EH (cell line): ENCODE data around the gene ZNRF1.

ENCODE experiments used
- DNase-seq: peaks from one replicate; pipeline ENCODE4 v3.0.0-alpha.2; 2015; ENCODE audit warnings: low read depth

Gene ZNRF1

DNA sequence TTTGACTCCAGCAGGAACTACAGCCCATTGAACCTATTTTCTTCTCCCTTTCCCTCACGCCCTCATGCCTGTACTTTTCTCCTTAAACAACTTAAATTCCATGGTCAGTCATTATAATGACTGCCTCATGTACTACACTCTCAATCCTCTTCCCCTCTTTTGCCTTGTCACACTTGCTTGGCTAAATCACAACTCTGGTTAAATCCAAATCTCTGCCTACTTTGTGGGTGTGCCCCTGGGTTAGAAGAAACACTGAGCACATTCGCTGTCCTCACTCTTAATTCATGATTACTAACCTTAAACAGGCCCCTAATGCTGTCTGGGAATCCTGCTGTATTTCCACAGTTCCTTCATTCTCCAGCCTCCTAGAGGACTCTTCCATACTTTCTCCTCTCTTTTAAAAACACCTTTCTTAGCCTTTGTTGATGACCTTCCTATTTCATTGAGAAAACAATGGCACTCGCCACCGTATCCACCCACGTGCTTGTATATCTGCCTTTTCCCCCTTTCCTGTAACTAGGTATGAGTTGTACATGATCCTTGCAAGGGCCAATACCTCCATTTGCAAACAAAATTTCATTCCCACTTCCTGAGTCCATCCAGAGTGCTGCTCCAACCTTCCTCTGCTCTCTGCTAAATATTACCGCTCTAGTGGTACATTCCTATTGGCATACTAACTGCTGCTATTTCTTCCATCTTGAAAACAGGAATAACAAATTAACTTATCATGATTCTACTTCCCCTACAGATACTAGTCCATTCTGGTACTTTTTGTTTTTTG is 28.9 kb downstream of the ZNRF1 start:
- peak; percentile 50 for DNase-seq

DNA sequence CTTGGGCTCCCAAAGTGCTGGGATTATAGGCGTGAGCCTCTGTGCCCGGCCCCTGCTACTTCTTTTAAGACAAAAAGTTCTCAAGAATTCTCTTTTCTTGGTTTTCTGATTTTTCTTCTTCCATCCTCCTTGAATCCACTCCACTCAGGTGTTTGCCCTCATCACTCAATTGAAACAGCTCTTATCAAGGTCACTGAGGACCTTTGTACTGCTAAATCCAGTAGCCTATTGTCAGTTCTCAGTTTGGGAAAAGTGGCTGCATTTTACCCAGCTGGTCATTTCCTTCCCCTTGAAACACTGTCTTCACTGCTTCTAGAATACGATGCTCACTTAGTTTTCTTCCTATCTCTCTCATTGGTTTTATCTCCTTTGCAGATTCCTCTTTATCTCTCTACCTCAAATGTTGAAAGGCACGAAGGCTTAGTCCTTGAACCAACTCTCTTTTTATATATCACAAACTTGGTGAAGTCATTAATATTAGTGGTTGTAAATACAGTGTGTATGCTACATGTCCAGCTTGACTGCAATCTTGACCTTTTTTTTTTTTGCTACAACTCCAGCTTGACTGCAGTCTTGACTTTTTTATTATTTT is 29.8 kb downstream of the ZNRF1 start:
- DNase-seq = no peak

DNA sequence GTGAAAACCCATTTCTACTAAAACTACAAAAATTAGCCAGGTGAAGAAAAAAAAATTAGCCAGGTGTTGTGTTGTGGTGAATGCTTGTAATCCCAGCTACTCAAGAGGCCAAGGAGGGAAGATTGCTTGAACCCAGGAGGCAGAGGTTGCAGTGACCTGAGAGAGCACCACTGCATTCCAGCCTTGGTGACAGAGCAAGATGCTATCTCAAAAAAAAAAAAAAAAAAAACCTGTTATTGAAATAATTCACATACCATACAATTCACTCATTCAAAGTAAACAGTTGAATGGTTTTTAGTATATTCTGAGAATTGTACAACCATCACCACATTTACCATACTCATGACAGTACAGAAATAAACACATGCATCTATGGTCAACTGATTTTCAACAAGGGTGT is 31.0 kb downstream of the ZNRF1 start:
- peak; percentile 89 for DNase-seq

DNA sequence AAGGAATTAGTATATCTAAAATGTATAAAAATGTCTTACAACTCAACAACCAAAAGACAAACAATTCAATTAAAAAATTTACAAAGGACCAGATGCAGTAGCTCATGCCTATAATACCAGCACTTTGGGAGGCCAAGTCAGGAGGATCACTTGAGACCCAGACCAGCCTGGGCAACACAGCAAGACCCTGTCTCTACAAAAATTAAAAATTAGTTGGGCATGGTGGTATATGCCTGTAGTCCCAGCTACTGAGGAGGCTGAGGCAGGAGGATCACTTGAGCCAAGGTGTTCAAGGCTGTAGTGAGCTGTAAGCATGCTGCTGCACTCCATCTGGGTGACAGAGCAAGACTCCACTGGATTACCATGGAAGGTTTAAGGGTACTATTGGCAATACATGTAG is 33.8 kb downstream of the ZNRF1 start:
- no peak for DNase-seq

DNA sequence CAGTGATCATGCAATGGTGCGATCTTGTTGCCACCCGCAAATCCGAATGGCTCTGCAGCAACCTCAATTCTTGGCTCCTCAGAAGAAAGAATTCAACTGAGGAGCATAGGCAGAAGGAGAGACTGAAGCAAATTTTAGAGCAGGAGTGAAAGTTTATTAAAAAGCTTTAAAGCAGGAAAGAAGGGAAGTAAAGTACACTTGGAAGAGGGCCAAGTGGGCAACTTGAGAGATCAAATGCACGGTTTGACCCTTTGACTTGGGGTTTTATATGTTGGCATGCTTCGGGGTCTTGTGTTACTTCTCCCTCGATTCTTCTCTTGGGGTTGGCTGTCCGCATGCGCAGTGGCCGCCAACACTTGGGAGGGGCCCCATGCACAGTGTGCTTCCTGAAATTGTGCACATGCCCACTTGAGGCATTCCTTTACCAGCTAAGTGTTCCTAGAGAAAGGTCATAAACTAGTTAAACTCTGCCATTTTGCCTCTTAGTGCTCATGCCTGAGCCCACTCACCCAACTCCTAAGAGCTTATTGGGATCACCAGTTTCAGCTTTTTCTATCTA is 36.7 kb downstream of the ZNRF1 start:
- no peak for DNase-seq

DNA sequence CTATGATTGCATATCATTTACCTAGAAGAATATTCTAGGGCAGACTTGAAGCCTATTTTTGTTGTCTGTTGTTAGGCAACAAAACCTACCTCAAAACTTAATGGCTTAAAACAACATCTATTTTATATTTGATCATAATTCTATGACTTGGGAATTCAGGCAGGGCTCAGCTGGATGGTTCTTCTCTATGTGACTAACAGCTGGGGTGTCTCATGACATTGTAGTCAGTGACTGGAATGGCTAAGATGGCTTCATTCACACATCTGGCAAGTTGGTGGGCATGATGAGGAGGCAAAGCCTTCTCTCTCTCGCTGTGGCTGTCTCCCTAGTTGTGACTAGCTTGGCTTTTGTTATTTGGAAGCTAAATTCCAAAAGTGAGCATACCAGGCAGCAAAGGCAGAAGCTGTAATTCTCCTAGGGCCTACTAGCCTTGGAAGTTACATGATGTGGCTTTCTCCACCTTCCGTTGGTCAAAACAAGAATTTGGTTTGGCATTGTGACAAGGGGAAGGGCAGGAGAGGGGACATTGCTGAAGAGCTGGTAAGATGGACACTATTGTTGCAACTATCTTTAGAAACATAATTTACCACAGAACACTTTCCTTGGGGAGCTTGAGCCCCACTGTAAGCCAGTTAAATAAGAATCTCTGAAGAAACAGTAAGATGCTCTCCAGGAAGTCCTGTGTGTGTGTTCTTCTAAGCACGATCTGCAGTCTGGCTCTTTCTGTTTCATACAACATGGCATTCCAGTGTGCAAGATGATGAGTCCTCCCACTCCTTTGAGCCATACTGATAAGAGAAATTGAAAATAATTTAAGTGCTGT is 39.4 kb downstream of the ZNRF1 start:
- peak; percentile 40 for DNase-seq

DNA sequence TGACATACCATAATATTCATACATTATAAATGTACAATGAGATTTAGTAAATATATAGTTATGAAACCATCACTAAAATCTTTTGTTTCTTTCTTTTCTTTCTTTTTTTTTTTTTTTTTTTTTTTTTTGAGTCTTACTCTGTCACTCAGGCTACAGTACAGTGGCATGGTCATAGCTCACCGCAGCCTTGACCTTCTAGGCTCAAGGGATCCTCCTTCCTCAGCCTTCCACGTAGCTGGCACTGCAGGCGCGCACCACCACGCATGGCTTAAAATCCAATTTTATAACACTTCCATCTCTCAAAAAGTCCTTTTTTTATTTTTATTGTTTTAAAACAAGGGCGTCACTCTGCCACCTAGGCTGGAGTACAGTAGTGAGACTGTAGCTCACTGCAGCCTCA is 41.1 kb downstream of the ZNRF1 start:
- DNase-seq = no peak

DNA sequence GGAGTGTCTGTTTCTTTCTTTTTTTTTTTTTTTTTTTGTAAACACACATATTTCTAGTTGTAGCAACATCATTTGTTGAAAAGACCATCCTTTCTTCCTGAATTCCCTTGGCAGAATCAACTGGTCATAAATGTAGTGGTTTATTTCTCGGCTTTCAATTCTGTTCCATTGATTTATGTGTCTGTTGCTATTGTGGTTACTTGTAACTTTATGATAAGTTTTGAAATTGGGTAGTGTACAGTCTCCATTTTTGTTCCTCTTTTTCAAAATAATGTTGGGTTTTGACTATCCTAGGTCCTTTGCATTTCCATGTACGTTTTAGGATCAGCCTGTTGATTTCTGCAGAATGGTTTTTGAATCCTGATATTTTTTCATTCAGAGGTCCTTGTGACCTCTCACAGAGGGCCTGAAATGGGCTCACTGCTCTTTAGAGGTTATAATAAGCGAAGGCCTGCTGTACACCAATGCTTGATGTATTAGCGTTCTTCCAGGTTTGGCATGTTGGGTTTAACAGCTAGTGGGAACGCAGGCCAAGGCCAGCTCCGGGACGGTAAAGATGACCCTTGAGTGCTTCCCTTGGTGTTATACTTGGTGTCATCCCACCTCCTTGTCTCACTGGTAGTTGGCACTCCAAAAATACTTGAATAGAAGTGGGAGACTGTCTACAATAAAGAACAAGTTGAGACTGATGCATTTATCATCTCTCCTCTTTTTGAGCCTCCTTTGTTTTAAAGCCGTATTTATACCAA is 43.8 kb downstream of the ZNRF1 start:
- DNase-seq = no peak

DNA sequence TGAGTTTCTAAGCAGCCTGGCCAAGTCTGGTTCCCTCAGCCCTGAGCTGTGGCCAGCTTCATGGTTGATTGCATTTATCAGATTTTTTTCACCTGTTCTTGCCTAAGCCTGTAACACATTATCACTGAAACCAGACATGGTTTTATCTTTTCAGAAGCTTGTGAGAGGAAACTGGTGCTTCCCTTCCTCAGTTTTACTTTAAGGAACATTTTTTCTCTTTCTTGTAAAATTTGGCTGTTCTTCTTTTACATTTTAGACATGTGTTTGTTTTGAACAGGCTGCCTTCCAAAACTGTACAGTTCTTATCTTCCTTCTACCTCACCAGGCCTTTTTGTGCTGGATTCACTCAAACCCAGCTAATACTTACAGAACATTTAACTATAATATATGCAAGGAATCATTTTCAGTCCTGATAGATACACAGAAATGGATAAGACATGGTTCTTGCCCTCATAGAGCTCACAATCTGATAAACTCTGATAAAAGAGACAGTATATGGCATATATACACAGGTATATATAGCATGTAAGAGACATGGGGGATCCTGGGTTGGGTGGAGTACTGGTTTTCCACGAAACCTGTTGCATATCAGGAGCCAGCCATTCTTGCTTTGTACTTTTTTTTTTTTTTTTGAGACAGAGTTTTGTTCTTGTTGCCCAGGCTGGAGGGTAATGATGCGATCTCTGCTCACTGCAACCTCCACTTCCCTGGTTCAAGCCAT is 44.5 kb downstream of the ZNRF1 start:
- DNase-seq = no peak

DNA sequence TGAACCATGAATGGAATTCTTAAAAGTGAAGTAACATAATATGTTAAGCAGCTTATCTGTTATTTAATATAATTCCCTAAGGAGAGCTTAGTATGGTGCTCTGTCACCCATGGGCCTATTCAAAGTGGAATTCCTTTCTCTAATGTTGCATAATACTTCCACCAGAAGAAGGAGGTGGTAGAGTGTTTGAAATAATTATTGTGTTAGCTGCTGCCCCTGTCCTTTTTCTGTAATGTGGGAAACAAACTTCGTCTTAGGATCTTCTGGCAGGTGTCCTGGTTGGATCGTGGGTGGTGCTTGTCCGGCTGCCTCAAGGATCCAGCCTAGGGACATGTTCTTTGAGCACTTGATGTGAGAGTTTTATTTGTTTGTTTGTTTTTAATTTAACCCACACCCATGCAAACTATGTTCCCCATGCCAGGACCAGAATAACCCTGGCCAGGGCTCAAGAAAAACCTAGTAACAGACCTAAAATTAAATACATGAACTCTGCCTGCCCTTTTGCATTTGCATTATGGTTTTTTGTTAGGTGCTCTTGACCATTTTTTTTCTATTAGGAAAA is 46.1 kb downstream of the ZNRF1 start:
- peak; percentile 83 for DNase-seq

DNA sequence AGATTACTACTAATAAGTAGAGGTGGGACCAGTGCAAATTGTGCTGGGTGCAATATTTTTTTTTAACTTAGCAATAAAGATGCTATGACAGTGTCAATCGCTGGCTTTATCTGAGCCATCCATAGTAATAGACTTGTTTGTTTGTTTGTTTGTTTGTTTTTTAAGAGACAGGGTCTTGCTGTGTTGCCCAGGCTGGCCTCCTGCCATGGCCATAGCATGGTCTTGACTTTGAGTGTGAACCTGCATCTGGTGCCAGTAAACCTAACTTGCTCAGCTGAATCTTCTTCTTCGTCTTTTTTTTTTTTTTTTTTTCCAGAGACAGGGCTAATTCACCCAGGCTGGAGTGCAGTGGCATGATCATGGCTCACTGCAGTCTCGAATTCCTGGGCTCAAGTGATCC is 46.6 kb downstream of the ZNRF1 start:
- no peak for DNase-seq

DNA sequence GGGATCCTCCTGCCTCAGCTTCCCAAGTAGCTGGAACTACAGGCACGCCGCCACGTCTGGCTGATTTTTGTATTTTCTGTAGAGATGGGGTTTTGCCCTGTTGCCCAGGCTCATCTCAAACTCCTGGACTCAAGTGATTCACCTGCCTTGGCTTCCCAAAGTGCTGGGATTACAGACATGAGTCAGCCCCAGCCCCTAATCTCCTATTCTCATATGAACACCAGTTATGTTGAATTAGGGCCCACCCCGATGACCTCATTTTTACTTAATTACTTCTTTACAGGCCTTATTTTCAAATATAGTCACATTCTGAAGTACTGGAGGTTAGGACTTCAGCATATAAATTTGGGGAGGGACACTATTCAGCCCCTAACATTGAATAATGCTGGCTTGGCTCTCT is 49.2 kb downstream of the ZNRF1 start:
- no peak for DNase-seq

DNA sequence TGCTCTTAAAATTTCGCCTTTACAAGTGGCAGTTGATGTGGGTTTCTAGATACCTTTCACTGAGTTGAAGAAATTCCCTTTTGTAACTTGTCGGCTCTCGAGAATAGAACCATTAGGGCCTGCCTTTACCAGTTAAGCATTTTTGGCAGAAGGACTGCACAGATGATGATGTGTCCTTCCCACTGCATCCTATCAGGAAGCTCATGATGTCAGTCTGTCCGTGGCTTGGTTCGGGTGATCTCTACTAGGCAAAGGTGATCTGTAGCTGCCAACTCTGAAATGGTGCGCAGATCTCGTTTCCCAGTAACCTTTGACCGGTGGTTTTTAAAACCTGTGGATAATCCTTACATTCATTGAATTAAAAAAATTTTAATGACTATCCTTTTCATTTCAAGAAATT is 49.7 kb downstream of the ZNRF1 start:
- no peak for DNase-seq

DNA sequence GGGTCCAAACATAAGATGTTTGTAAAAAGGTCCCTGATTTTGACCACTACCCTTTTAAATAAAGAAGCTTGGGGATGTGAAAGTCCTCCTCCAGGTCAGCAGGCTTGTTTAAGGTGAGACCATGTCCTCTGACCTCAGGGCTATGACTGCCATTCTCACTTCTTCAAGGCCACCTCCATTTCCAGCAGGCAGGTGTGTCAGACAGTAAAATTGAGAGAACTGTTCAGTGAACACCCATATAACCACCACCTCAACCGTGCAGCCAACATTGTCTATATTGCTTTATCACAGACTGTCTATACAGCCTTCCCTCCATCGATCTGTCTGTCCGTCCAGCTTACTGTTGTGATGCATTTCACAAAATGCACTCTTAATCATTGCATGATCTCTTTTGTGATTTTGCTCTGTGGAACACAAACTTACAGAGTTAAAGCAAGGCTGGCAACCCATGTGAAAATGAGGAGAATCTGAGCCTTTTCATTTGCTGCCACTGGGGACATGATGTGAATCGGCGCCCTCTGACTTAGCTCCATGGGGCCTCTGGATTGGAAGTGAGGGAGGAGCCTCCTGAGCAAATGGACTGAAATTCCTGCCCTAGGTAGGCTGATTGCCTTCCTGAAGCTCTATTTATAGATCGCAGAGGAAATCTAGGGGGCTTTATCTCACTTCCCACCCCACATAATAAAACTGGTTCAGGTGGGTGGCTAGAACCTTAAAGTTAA is 53.8 kb downstream of the ZNRF1 start:
- no peak for DNase-seq

DNA sequence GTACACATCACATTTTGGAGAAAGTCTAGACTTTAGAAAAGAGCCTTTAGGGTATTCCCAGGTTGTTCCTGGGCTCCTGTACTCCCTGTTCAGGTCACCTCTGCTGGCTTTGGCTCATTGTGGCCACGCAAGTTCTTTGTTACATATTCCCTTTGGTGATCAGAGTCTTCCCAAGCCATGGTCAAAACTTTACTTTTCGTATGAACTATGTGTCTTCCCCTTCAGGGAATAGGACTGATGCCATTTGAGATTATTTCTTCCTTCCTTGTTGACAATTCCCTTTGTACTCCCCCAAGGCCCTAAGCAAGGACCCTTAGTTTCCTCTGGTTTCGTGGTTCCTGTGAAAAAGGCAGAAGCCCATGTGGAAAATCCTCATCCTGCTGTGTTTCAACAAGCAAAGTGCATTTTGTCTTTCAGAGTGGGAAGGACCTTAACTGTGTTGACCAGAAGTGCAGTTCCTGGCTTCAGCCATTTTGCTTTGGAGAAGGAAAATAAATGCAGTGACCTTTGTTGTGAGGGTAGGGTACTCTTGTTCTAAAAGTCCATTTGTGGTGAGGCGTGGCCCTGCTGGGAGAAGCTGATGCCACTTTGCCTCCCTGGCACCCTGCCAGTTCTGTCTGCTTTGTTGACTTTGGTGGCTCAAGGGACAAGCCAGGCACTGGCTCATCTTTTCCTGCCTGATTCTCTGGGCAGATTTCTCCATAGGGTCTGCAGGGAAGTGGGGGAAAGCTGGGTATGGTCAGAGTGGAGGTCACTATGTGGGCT is 55.1 kb downstream of the ZNRF1 start:
- DNase-seq = peak; percentile 16

DNA sequence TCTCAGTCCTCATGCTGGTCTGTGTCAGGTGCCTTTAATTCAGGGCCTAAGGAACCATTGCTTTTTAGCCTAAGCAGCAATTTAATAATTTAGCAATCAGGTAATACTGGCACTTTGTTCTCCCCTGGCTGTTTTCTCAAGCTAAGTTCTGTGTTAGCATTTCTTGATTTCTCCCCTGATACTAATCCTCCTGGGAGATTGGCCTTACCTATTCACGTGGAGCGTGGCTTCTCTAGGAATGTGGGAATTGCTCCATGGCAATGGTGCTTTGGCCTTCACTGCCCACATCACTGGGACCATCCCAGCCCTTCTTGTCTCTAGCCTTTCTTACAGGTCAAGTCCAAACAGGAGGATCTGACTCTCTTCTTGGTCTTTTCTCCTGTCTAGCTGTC is 55.7 kb downstream of the ZNRF1 start:
- no peak for DNase-seq

DNA sequence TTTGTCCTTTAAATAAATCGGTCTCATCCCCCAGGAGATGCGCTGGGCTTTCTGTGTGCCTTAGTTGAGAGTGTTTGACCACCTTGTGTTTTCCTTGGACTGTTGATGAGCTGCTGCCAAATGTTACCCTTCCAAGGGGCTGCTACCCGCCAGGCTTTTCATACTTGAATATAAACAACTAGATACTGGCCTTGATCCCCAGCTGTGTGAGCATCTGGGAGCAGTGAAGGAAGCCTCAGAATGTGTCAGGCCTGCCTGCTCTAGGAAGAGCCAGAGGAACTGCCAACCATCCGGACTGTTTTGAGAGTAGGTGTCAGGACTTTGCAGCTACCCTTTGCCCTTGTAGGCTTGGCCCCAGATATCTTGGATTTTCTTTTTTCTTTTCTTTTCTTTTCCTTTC is 60.0 kb downstream of the ZNRF1 start:
- no peak for DNase-seq

DNA sequence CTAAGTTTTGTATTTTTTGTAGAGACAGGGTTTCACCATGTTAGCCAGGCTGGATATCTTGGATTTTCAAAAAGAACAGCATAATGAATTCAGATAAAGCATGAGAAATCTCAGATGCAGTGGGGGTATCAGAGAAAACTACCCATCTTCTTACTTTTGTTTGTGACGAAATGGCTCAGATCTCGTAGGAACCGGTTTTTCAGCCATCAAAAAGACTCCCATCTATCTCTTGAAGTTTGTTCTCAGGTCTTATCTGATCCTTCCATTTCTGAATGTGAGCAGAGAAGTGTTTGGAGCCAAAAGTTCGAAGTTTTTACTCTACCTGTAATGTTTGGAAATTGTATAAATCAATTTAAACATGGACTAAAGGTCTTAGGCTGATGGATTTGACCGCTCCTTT is 60.6 kb downstream of the ZNRF1 start:
- DNase-seq = no peak

DNA sequence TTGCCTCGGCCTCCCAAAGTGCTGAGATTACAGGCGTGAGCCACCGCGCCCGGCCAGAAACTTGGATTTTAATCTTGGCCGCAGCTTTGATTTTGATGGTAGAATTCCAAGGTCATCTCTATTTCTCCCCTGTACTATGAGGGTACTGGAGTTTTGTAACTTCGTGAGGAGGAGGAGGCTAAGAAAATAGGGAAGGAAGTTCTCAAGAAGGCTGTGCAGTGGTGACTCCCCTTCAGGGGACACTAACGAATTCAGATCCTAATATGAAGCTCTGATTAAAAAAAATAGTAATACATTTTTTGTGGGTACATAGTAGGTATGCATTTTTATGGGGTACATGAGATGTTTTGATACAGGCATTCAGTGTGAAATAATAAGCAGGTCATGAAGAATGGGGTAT is 61.9 kb downstream of the ZNRF1 start:
- DNase-seq = no peak

DNA sequence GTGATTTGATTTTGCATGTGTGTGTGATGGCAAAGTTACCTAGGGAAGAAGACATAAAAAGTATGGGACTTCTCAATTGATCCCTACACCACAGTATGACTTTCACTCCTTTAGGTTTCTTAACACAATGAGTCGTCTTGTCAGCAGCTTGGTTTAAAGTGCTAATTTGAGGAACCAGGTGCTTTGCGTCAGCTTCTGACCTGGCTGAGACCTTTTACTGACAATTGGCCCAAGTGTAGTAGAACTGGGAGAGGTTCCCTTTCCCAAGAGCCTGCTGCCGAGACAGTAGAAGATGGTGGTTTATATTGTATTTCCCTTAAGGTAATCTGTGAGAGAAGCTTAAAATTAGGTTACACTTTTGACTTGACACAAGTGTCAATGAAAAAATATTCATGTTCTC is 62.8 kb downstream of the ZNRF1 start:
- no peak for DNase-seq
